HG03108 (cell line): ENCODE results near the gene ALOXE3.
"Not testable (repeated sequence)": the region's sequence is repeated elsewhere in the genome, so short reads cannot be mapped to it uniquely, and the experiment has no call there.

ENCODE experiments used
- ATAC-seq: cut with Tn5 transposase; IDR thresholded peaks from one replicate; pipeline ENCODE4 v1.9.1; 2021; ENCODE audit warnings: moderate library complexity; ENCODE audit not compliant: unreplicated experiment

Gene ALOXE3

DNA sequence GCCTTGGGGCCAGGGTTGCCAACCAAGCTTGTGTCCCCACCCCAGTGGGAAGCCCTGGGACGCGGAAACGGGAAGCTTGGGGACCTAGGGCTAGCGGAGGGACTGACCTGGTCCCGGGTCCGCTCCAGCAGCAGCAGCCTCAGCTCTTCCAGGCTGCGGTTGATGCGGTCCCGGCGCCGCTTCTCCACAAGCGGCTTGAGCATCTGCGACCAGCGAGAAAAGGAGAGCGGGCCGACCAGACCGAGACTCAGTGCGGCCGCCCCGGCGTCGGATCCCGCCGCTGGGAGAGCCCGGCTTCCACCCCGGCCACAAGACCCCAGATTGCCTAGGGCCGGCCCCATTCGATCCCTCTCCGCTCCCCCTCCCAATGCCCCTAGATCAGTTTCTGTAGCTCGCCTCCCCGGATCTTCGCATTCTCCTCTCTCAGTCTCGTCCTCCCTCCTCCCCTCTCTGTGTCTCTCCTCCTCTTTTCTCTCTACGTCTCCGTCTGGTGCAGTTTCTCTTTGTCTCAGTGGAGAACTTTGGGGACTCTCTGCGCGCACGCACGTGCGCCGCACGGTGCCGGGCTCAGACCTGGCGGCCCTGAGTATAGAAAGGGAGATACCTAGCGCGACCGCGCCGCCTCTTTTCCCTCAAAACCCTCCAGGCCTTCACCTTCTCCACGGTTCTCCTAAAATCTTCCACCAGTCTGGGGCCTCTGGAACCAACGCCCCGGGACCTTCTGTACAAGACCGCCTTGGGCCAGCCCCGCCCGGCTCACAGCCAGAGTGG lies 4.8 kb upstream of the ALOXE3 start:
- ATAC-seq = no peak

DNA sequence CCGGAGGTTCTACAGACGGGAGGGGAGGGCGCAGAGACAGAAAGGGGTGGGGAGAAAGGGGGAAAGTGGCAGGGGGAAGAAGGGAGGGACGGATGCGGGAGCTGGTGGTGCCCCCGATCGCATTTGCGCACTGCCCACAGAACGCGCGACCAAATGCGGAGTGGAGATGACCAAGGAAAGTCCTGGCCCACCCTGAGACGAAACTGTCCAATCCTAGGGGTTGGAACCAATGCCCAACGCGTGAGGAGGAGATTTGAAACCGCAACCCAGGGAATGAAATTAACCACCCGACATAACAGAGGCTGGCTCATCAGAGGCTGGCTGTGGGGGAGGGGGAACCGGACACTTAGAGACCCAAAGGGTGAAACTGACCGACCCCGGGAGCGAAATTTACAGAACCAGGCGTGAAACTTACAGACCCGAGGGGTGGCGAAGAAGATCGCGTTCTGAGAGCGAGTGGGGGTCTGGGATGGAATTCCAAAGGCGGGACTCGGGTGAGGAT lies 4.2 kb upstream of the ALOXE3 start:
- ATAC-seq = no peak

DNA sequence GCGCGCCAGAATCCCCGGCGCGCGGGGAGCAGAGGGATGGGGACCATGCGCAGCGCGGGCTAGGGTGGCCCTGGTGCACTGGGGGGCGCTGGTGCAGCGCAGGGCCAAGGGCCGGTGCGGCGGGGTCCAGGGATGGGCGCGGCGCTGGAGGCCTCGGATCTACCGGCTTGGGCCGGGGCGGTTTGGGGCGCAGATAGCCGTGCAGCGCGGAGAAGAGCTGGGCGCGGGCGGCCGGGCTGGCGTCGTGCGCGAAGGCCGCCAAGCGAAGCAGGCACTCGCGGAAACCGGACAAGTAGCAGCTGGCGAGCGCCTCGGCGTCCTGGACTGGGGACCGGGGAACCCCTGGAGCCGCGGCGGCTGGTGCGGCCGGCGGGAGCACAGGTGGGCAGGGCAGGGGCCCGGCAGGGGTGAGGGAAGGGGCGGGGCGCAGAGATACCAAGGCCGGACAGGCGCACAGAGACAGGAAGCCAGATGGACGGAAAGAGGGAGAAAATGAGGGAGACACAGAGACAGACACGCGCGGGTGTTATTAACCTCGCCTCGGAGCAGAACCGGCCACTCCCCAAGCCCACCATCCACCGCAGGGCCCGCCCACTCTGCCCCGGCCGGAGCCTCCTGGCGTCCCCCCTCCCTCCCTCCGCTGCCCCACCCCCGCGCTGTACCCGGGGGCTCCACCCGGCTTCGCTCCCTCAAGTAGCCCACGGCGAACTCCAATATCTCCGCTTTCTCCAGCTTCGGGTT lies 3.5 kb upstream of the ALOXE3 start:
- ATAC-seq = peak; percentile 29

DNA sequence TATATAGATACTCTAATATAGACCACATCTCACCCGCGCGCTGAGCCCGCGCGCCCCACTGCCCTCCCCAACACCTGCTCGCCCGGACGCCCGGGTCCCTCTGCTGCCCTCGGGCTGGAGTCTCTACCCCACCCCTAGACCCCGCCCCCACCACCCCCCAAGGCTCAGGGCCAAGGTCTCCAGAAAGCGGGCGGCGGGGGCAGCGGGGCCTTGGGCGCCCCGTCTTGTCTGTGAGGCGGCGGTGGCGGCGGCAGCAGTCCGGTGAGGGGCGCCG lies 3.0 kb upstream of the ALOXE3 start:
- peak; percentile 0 for ATAC-seq

DNA sequence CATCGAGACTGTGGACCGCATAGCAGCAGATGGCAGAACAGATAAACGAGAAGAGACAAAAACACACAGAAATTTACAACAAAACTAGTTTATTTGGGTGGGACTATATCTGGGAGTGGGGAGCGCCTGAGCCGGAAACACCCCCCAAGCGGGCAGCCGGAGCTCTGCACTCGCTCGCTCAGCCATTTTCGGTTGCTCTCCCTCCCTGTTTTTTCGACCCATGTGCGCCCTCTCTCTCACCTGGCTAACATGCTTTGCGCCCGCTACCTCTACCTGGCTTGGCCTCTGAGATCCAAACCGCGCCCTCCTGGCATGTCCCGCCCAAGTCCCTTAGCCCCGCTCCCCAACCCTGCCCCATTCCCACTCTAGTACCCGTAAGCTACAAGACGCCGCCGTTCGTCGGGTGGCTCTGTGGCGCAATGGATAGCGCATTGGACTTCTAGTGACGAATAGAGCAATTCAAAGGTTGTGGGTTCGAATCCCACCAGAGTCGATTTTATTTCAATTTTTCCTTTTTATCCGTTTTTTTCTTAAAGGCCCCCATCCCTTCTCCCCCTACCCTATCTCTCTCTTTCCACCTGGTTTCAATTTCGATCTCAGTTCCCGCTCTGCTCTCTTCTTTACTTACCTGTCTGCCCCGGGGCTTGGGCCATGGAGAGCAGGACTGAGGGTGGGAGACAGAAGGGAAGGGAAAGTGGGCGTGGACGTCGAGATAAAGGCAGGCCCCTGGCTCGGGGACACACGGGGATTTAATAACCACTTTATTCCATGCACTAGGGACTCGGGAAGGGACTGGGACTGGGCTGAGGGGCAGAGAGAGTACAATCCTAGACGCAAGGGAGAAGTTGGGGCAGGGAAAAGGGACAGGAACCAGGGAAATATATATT lies 2.4 kb upstream of the ALOXE3 start:
- no peak for ATAC-seq

DNA sequence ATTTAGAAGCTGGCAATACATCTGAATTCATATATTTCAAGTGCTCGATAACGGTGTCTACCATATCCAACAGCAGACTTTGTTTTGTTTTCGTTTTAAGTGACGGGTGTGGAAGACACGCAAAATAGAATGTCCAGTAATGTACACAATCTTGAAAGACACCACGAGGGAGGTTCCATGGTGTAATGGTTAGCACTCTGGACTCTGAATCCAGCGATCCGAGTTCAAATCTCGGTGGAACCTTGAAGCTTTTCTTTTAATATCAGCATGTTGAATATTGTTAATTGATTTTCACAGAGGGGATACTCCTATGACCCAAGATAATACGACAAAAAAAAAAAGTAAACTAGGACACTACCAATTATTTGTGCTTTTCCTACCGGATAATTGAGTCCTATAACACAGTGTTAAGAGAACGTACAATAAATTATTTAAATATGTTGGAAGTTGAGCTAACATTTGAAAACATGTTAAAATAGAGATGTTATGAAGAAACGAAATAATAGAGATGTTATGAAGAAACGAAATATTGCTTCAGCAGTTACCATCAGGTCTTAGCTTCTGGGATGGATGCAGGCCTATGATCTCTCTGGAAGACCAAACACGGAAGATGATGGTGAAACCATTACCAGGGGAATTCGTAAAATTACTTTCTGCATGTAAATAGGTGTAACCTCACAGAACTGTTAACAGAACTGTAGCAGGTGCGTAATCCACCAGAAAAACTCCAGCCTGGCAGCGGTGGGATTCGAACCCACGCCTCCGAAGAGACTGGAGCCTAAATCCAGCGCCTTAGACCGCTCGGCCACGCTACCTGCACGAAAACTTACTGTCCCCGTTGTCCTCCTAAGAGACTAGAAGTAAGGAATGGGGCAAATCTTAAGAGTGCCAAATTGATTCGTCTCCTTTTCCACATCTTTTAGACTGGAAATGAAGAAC lies 1.5 kb upstream of the ALOXE3 start:
- no peak for ATAC-seq

DNA sequence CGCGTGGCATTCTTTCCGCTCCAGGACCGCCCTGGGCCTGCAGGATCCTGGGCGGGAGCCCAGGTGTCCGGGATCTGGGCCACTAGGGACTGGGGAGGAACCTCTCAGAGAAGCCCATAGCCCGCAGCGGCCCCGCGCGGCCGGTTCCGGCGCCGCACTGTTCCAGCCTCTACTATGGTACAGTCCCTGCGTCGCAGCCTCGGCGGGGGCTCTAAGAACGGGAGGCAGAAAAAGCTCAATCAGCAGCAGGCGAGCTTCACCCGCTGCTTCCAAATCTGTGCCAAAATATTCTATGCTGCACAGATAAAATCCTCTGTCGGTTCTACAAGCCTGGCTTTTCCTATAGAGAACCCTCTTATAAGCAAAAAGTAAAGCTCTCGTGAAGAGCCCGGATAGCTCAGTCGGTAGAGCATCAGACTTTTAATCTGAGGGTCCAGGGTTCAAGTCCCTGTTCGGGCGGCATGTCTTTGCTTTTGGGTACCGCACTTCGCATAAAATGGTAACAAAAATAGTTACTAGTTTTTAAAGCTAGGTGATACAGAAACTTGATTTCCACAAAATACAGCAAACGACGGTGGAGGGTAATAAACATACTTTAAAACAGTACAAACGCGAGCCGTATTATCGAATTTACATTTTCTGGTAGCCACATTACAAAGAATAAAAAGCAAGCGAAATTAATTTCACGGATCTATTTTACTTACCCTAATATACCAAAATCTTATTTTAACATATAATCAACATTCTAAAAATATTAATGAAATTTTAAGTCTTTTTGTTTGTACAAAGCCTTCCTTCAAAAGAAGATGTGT lies 661 bp upstream of the ALOXE3 start:
- ATAC-seq = peak; percentile 24

DNA sequence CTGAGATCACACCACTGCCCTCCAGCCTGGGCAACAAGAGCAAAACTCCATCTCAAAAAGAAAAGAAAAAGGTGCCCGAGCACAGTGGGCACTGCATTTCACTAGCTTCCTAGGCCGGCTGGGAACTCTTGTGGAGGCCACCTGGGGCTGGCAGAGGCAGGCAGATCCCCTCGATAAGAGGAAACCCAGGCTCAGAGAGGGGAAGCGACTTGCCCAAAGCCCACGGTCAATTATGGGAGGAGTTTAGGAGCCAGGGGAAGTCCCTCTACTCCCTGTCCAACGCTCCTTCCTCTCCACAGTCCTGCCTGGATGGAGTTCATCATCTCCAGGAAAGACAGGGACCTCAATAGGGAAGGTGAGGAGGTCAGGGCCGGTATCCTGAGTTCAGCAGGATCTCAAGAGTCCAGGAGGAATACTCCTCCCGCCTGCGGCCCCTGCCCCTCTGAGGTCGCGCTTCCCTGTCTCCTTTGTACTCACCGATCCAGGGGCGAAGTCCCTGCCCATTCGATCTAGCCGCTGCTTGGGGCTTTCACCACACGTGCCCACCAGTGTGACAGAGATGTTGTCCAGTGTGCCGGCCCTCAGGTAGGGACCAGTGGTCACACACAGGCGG lies 841 bp downstream of the ALOXE3 start:
- ATAC-seq = no peak

DNA sequence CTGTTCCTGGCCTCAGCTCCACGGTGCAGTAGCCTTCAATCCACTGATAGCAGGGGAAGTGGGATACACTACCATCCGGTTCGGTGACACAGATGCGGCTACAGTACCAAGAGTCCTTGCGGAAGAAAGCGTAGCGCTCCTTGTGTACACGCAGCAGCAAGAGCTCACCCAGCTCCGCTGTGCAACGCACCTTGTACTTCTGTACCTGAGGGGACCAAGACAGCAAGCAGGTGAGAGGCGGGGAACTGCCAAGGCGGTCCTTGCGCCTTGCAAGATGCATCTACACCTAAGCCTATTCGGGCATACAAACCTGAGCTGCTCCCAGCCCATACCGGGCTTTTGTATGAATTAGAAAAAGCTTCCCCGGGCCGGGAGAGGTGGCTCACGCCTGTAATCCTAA lies 1.5 kb downstream of the ALOXE3 start:
- no peak for ATAC-seq

DNA sequence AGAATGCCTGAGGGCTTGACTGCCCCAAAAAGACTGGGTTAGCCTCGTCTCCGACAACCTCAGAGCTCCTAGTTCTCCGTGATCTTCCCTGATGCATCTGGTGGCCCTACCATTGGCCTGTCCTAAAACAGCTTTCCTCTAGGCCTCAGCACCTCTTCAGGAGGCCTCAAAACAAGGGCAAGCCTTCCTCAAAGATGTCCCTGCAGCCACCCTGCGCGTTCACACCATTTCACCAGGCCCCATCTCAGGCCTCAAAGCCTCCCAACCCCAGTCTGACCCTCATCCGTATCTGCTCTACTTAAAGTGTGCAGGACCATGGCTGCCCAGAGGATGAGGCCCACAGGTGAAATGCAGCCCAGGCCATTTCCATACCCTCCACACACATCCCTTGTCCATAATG lies 7.4 kb downstream of the ALOXE3 start:
- no peak for ATAC-seq

DNA sequence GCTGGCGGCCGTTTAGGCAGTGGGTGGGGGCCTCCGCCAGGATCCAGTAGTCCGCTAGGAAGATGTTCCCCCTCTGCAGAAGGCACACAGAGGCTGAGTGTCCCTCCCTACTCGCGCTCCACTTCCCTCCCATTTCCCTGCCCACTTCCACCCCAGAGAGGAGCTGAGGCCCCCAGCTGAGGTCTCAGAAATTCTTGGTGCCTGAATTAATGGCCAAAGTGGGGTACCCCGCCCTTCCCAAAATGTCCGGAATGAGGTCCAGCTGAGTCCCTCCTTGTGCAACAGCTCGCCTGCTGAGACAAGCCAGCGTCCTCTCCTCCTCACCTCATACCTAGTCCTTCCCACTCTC lies 7.9 kb downstream of the ALOXE3 start:
- no peak for ATAC-seq

DNA sequence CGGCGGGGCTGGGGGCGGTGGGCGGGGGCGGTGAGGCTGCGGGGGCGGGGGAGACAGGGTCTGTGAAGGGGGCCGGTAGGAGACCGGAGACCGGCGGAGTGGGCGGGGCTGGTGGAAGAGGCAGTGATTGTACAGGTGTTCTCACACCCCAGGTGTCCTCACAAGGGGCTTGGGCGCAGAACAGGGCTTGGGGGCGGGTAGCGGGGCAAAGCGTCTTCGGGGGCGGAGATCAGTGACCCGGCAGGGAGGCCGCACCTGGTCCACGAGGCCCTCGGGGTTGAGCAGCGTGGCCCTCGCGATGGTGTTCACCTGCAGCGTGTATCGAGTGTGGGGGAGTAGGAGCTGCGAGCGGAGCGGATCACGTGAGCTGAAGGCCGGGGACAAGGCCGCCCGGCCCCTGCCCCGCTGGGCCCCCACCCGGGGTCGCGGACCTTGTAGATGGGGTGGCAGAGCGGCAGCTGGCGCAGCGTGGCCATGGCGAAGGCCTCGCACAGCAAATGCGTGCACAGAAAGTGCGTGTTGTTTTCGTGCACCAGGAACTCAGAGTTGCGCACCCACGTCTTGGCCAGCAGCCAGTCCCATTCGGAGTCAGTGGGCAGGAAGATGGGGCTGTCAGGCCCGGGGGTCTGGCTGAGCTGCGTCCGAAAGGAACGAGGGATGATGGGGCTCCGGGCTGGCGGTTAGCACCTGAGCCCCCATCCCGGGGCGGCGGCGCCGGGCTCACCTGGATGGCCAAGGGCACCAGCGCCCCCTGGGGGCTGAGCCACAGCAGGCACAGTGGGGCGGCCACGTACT lies 8.5 kb downstream of the ALOXE3 start:
- ATAC-seq = no peak

DNA sequence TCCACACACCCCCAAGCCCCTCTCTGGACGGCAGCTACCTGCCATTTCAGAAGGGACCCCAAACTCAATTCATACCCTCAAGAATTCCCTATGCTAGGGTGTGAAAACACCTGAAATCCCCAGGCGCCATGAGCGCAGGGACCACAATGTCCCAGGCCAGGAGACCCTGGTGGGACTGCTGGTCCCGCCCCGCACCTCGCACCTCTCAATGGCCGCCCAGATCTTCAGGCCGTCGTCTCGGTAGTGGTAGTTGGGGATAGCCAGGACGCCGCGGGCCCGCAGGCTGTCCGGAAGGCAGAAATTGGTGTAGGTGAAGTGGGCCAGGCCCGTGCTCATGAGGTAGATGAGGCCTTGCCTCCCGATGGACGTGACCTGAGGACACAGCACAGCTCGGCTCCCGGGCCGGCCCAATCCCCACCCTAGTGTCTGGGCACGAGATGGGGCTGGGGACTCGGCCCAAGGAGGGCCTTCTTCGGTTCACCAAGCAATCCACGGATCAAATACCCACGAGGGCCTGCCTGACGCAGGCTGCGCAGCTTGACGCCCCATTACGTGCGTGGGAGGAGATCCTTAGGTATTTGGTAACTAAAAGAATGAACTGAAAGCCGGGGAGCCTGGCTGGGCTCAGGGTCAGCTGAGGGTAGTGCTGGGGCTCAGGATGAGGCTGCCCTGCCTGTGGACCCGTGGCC lies 9.2 kb downstream of the ALOXE3 start:
- ATAC-seq = no peak

DNA sequence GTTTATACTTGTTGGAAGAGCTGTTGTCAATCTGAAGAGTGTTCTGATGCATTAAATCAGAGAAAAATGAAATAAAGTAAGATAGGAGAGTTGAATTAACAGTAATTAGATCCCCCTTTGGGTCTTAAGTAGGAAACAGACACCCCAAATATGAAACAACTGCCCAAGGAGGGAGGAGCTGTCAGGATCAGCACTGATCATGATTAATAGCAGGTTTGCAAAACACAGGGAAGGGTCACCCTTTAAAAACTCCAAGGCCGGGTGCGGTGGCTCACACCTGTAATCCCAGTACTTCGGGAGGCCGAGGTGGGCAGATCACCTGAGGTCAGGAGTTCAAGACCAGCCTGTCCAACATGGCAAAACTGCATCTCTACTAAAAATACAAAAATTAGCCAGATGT lies 11.3 kb downstream of the ALOXE3 start:
- ATAC-seq = not testable (repeated sequence)

DNA sequence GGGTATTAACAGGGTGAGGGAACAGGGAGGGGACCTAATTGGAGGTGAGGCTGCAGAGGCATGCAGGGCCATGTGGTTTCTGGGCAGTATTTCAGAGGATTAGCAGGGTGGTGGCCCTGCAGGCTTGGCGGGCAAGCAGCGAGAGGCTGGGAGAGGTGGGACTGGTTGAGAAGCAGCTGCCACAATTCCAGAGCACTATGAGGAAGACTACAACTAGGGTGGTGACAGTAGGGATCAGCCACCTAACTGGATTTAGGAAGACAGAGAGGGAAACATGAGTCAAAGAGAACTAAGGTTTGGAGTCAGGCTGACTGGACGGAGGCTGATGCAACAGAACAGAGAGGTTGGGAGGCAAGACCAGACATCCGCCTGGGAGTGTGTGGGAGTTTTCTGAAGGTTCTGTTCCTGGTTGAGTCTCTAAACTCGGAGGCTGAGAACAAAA lies 12.3 kb downstream of the ALOXE3 start:
- ATAC-seq = no peak

DNA sequence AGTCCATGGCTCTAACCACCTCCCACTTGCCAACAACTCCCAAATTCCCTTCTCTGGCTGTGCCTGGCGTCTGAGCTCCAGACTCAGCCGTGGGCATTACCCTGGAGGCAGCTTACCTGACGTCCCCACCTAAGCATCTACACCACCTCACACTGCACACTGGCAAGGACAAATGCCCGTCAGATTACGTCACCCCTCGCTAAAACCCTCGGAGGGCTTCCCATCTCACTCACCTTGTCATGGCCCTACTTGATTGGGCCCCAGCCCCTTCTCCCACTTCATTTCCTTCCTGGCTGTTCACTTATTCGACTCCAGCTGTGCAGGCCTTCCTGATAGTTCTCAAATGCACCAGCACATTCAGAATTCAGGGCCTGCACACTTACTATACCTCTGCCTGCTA lies 13.4 kb downstream of the ALOXE3 start:
- ATAC-seq = no peak

DNA sequence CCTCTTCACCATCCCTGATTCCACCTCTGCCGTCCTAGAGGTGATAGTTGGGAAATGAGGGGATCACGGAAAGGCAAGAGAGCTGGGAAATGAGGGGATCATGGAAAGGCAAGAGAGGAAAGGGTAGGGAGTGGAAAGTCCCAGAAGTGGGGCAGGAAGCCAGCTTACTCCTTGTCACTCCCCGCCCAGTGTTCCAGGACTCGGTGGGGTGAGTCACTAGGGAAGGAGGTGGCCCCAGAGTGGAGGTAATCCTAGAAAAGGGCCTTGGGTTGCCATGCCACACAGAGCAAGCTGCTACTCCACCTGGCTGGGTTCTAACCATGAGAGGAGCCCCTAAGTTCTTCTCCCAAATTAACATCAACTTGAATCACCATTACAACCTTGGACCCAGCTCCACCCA lies 14.8 kb downstream of the ALOXE3 start:
- no peak for ATAC-seq

DNA sequence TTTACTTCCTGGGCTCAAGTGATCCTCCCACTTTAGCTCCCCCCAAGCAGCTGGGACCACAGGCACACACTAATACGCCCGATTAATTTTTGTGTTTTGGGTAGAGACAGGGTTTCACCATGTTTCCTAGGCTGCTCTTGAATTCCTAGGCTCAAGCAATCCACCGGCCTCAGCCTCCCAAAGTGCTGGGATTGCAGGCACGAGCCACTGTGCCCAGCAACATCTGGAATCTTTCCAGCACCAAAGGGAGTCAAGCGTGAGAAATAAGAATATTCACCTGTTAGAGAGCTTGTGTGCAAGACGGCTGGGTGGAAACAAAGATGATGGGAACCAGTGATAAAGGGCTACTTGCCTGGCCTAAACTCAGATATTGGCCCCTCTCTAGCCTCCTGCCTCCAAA lies 16.6 kb downstream of the ALOXE3 start:
- no peak for ATAC-seq
